ENCODE results near the gene PALM2AKAP2. TPM values are rescaled to one million over a fixed set of nuclear protein-coding genes. Genes with fewer than 3 reads are reported as not detected.

Gene PALM2AKAP2
- total RNA-seq, 4 donors from 2014 or later = 1.2 to 3.6 (median 2.6) TPM

DNA sequence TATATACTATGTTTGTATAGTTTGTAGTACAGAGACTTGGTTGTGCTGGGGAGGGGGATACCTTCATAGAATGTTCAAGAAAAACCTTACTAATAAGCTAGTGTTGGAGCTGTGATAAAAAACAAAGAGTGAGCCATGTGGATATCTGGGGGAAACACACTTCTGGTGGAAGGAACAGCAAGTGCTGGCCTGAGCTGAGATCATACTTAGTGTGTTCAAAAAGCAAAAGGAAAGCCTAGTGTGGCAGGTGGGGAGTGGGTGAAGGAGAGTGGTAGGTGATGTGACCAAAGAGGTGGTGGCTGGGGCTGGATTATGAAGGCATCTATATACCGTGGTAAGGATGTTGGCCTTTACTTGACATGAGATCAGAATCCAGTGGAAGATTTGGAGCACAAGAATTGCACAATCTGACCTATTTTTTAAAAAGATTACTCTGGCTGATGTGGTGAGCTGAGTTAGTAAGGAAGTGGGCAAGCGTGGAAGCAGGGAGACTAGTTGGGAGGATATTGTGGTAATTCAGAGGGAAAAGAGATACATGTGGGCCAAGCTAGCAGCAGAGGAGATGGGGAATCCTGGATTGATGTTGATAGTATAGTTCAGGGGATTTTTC is 26.6 kb downstream of the PALM2AKAP2 start:
- H3K4me3 ChIP-seq (ENCODE audit: low read depth, poor library complexity, severe bottlenecking) = no peak overlapping the region
- no peak for TF ChIP-seq POLR2A (IDR thresholded peaks at IDR 0.05)
- TF ChIP-seq, protein P1, sequence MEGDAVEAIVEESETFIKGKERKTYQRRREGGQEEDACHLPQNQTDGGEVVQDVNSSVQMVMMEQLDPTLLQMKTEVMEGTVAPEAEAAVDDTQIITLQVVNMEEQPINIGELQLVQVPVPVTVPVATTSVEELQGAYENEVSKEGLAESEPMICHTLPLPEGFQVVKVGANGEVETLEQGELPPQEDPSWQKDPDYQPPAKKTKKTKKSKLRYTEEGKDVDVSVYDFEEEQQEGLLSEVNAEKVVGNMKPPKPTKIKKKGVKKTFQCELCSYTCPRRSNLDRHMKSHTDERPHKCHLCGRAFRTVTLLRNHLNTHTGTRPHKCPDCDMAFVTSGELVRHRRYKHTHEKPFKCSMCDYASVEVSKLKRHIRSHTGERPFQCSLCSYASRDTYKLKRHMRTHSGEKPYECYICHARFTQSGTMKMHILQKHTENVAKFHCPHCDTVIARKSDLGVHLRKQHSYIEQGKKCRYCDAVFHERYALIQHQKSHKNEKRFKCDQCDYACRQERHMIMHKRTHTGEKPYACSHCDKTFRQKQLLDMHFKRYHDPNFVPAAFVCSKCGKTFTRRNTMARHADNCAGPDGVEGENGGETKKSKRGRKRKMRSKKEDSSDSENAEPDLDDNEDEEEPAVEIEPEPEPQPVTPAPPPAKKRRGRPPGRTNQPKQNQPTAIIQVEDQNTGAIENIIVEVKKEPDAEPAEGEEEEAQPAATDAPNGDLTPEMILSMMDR (IDR thresholded peaks at IDR 0.05) = no peak
- DNase-seq (ENCODE audit: low spot score in 2 of 2) = no peak
- 44 to 62% methylated on average over 2 of the region's 2 CpGs for WGBS, 2 donors
- intact Hi-C loops (cut with DNase I; ENCODE audit: low total_unique reads) = no loop called here

- DNase-seq (ENCODE audit: low spot score in 2 of 2) = no peak
- no peak for TF ChIP-seq POLR2A (IDR thresholded peaks at IDR 0.05)
- TF ChIP-seq, protein P1 (IDR thresholded peaks at IDR 0.05) = no peak
- intact Hi-C loops (cut with DNase I; ENCODE audit: low total_unique reads) = loop anchor here (10.0 kb wide), 1 partner anchor 237 kb away; no protein-coding TSS in a partner anchor
- no peak overlapping the region for H3K4me3 ChIP-seq (ENCODE audit: low read depth, poor library complexity, severe bottlenecking)
- 50 to 75% methylated on average over 1 of the region's 1 CpG for WGBS, 2 donors
These were observed 31.9 kb downstream of the PALM2AKAP2 start for GRCh38 chr9:109811876-109812275.

- no peak overlapping the region for H3K4me3 ChIP-seq (ENCODE audit: low read depth, poor library complexity, severe bottlenecking)
- TF ChIP-seq, protein P1 (IDR thresholded peaks at IDR 0.05) = no peak
- no peak for TF ChIP-seq POLR2A (IDR thresholded peaks at IDR 0.05)
- 77 to 80% methylated on average over 4 of the region's 4 CpGs for WGBS, 2 donors
- no peak for DNase-seq (ENCODE audit: low spot score in 2 of 2)
- intact Hi-C loops (cut with DNase I; ENCODE audit: low total_unique reads) = loop anchor here (10.0 kb wide), 1 partner anchor 238 kb away; no protein-coding TSS in a partner anchor
These were observed 32.3 kb downstream of the PALM2AKAP2 start for GRCh38 chr9:109812331-109812730.

GRCh38 chr9:109812818-109813281 is 32.9 kb downstream of the PALM2AKAP2 start:
- TF ChIP-seq, protein P1 (IDR thresholded peaks at IDR 0.05) = no peak
- TF ChIP-seq POLR2A (IDR thresholded peaks at IDR 0.05) = no peak
- WGBS, 2 donors = 85 to 89% methylated on average over 1 of the region's 1 CpG
- intact Hi-C loops (cut with DNase I; ENCODE audit: low total_unique reads) = loop anchor here (10.0 kb wide), 1 partner anchor 238 kb away; no protein-coding TSS in a partner anchor
- no peak overlapping the region for H3K4me3 ChIP-seq (ENCODE audit: low read depth, poor library complexity, severe bottlenecking)
- DNase-seq (ENCODE audit: low spot score in 2 of 2) = no peak

GRCh38 chr9:109813303-109813702 is 33.3 kb downstream of the PALM2AKAP2 start:
- WGBS, 2 donors = 72 to 92% methylated on average over 4 of the region's 4 CpGs
- intact Hi-C loops (cut with DNase I; ENCODE audit: low total_unique reads) = loop anchor here (10.0 kb wide), 1 partner anchor 239 kb away; no protein-coding TSS in a partner anchor
- no peak for DNase-seq (ENCODE audit: low spot score in 2 of 2)
- TF ChIP-seq POLR2A (IDR thresholded peaks at IDR 0.05) = no peak
- TF ChIP-seq, protein P1 (IDR thresholded peaks at IDR 0.05) = no peak
- no peak overlapping the region for H3K4me3 ChIP-seq (ENCODE audit: low read depth, poor library complexity, severe bottlenecking)

Measured in lower leg skin (tissue), 4 donors.